Measurements from ENCODE around the gene GPR87.

Gene GPR87

DNA sequence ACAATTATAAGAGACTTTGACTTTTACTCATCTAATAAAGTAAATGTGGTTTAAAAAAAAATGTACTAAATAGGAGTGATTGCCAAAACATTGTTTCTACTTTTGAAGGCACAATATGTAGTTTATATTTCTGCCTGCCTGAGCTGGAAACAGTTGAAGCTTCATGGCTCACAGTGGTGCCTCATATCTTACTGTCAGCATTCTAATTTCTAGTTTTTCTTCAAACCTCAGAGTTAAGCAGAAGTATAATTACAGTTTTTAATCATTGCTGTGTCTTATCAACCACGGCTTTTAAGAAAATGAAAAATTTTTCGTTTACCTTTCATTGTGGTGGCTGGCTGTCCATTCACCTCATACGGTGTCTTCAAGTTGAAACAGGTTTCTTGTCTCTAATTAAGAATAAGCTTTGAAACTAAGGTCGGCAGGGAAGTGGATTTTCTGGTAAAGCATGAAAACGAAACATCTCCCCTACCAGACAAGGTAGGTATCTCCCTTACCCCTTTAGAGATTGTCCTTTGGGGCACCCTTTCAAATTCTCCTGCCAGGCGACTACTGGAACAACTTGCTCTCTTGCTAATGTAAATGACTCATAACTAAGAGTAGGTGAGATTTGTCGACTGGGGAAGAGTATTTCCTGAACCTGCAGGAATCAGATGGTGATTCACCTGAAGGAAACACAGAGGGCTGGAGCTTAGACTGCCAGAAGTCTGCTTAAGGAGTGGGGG is at the start of gene GPR87:
GPR87 (minus strand) TSS at position 554 of the 725 bp plus-strand sequence. CDS start 16,720 bp downstream, outside the sequence.
- no peak for DNase-seq

GRCh38 chr3:151362751-151363174 is 46.1 kb upstream of the GPR87 start:
- no peak for DNase-seq

DNA sequence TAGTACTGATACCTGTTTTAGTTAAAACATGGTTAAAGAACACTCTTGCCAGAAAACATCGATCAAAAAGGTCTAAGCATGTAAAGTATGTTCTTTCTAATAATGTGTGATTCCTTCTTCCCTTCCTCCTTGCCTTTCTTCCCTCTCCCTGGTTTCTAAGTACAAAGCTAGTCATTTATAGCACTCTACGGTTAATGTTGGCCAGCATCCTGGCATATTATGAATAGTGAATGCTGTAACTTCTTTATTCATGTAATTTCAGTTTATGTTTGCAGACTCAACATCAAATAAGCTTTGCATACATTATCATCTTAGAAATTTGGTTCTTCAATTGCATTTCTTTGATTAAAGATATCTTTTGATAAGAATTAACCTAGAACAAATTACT is 40.8 kb upstream of the GPR87 start:
- no peak for DNase-seq

DNA sequence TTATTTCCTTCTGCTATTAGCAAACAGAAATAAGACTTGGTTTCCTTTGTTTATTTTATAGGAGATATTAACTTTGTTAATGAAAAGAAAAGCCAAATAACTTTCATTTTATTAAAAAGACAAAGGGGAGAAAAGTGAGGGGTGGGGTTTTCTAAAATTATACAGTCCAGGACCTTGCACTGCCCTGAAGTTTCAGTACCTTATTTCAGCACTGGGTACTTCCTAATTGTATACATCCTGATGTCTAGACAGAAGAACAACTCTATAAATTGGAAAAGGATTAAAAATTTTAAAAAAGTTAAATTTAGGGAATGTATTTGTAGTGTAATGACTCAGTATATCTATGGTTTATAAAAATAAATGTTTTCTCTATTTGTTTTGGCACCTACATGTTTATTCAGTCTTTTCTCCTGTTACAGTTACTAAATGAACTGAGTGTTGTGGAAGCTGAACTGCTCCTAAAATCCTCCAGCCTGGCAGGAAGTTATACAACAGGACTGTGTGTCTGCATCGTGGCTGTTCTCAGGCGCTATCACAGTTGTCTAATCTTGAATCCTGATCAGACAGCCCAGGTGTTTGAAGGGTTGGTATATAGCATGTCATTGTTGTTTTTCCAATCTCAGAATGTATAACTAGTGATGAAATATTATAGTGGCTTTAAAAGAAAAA is 40.3 kb upstream of the GPR87 start:
- DNase-seq: no peak

DNA sequence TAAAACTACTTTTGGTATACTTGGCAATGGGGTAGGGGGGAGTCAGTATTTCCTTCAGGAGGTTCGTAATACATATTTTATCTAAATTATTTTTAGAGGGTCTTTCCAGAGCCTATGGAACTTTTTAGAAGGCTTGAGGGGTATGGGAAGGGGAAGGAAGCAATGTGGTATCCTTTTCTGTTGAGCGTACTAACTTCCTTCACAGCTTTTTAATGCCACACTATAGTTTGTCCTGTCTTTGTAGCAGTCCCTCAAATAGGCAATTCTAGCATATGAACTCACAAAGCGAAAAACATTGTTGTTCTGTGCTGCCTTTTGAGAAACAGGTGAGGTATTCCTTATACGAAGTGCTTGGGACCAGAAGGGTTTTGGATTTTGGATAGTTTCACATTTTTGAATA is 35.0 kb upstream of the GPR87 start:
- DNase-seq: no peak

GRCh38 chr3:151351219-151351618 is 34.6 kb upstream of the GPR87 start:
- no peak for DNase-seq

GRCh38 chr3:151350656-151351055 is 34.0 kb upstream of the GPR87 start:
- DNase-seq: no peak

- no peak for DNase-seq
Observed at GRCh38 chr3:151347432-151347831, 30.8 kb upstream of the GPR87 start.

DNA sequence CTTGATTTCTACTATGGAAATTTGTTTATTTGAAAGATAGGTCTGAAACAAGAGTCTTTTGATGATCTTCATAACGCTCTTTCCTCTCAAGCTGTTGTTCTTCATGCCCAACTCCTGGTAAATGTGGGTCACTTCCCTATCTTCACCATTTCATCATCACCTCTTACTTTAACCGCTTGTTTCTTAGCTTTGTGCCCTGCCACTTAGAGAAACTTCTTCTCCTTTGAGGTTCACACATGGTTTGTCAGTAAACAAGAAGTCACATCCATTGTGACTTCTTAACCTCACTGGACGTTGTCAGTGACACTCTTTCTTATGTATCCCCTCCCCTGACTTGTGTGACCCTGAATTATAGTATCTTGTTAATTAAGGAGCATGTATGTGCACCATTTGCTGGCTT is 29.7 kb upstream of the GPR87 start:
- DNase-seq: no peak

DNA sequence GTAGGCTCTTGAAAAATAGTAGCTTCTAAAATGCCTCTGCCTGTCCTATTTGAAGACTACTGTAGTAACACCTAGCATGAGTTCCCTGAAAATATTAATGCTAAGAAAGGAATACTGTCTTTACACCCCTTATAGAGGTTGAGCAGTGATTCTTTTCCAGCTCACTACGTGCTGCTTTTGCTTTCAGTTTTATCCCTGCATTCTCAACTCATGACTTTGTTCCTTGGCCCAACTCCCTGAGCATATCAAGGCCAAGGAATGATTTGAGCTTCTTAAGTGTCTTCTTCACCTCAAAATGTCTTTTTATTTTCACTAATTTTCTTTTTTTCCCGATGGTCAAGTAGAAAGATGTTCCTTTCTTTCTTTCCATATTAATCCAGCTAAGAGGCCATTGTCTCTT is 29.2 kb upstream of the GPR87 start:
- DNase-seq: no peak

DNA sequence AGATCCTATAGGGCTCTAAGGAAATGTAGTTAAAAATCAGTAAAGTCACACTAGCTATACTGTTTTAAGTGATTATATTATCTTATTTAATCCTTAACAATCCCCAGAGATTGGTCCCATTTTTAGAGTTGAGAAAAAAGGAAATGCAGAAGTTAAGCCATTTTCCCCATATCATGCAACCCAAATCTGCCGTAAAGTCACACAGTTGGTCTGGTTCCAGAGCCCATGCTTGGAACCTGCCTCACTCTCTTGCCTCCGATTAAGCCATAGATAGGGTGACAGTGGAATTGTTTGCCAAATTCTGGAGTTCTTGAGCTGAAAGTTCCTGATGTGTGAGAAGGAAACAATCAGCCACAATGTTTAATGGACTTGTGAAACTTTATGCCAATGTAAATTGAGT is 15.1 kb upstream of the GPR87 start:
- DNase-seq: no peak

- no peak for DNase-seq
Observed at GRCh38 chr3:151330899-151331298, 14.3 kb upstream of the GPR87 start.

DNA sequence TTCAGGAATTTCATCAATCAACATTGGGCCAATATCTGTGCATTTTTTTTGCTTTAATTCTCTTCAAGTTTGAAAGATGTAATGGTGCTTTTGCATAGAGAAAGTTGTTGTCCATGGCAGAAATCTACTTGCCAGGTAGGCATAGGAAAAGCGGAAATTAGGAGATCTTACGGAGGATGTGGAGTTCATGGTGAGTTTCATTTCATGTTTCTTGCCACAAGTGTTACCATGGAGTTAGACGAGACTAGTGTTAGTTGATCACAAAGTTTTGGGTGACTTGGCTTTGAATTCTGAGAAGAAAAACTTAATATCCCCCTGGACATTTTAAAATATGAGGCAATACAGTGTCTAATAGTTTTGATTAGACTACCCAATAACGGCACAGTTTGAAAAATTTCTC is 13.8 kb upstream of the GPR87 start:
- no peak for DNase-seq

GRCh38 chr3:151329363-151329762 is 12.7 kb upstream of the GPR87 start, which contains the start of gene P2RY13:
Gene P2RY13 (minus strand): TSS chr3:151329549. CDS start chr3:151329528, 21 bp downstream.
- DNase-seq: no peak

DNA sequence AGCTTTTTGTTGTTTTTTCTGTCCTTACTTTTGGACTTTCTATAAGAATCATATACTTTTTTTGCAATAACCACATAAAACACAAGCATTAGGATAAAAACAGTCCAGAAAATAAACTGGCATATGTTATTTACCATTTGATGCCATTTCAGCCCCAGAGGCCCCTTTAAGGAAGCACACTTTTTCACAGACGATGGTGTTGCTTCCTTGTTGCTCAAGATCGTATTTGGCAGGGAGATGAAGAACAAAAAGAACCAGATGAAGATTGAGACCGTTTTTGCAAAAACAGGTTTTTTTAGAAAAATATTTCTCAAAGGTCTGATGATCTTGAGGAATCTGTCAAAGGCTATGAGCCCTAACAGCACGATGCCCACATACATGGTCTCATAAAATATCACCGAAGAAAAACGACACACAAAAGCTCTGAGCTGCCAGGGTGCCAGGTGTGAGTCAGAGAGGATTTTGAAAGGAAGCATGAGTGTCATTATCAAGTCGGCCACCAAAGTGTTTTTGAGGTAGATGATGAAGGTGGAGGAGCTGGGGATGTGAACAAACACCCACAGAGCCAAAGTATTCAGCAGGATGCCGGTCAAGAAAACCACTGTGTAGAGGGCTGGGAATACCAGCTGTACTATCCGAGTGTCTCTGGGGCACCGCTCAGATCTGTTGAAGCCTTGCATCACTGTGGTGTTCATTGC is 11.8 kb upstream of the GPR87 start:
- DNase-seq: no peak

DNA sequence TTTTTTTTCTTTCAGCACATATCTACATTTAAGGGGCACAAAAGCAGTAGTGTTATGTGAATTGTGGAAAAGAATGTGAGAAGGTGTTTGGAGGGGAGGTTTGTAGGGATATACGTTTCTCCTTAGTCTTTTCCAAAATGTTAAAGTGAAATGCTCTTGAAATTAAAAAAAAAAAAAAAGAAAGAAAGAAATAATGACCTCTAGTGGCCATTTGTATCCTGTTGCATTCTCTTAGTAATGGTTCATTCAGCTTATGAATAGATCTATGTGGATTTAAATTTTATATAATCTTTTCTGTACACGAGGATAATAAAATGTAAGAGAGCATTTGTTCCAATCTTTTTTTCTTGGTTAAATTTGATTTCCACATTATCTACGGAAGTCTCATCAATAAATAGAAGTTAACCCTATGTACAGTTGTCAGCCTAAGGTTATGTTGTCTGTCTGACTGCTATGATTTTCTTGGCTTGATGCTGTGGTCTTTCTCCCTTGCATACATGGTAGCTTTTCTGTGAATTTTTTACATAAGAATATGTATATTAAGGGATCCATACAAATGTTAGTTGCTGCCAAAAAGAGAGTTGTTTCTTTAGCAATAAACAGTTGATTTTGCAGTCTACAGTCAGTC is 11.1 kb upstream of the GPR87 start:
- DNase-seq: no peak

DNA sequence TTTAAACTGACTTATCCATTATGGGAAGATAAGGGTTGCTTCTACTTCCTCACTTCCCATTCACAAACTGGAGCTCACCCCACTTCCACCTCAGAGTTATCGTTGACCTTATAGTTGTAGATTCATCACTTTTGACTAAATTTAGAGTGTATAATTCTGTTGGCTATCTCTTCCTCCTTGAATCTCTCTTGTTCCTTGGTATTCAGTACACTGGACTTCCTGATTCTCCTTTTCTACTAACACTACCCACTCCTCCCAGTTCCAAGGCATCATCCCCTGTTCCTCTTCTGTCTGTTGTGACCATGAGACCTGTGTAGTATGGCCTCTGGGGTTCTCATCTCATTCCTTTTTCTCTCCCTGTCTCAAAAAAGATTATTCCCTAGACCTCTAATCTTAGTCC is 5.9 kb upstream of the GPR87 start:
- no peak for DNase-seq

- no peak for DNase-seq
Observed at GRCh38 chr3:151321526-151321925, 4.9 kb upstream of the GPR87 start.

DNA sequence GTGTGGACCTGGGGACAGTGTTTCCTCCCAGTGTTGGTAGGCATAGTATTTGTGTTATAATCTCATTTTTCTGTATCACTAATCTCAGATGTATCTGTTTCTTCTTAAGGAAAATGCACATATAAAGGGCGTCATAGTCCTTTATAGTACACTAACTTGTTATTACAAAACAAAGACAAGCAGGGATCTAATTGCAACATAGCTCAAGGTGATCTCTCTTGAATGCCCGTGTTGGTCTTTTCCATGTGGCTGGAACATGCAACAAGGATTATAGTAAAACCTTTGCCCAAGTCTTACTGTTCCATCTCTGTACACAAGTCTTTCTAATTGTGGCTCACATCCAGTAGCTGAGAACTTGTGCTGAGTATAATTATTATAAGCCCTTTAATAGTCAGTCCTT is 3.5 kb upstream of the GPR87 start:
- DNase-seq: no peak

GRCh38 chr3:151319628-151320027 is 3.0 kb upstream of the GPR87 start:
- no peak for DNase-seq

DNA sequence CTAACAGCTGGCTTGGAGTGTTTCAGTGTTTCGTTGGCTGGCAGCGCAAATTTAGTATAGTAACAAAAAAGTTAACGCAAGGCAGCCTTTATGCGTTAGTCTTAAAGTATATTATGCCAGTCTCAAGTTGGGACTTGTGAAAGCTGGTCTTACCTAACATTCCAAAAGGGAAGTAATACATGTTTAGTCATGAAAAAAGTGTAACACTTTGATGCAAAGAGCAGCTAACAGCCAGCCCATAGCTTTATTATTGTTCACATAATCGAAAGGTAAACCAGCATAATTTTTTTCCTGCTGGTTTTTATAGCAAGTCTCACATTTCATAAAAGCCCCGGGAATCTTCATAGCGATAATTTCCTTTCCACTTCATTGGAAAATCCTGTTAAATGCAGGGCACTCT is 2.4 kb upstream of the GPR87 start:
- no peak for DNase-seq

- no peak for DNase-seq
Observed at GRCh38 chr3:151318313-151318712, 1.7 kb upstream of the GPR87 start.

GRCh38 chr3:151315846-151316245 is 774 bp downstream of the GPR87 start:
- DNase-seq: no peak

DNA sequence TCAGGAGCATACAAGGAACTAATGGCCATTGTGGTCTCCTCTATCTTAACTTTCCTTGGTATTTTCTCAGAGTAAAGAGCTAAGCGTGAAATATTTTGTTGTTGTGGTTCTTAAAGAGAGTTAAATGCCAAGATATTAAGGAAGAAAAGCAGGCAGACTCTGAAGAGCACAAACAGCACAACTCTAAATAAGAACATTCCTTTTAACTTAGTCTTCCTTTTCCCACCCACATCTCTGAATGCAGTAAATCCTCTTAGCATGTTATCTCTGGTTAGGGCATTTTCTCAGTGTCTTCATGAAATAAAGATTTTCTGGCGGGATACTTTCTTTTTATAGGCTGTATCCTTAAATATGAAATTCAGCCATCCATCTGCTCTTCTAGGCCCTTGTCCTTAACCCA is 1.5 kb downstream of the GPR87 start:
- no peak for DNase-seq
